ENCODE data around the gene TC2N.

DNA sequence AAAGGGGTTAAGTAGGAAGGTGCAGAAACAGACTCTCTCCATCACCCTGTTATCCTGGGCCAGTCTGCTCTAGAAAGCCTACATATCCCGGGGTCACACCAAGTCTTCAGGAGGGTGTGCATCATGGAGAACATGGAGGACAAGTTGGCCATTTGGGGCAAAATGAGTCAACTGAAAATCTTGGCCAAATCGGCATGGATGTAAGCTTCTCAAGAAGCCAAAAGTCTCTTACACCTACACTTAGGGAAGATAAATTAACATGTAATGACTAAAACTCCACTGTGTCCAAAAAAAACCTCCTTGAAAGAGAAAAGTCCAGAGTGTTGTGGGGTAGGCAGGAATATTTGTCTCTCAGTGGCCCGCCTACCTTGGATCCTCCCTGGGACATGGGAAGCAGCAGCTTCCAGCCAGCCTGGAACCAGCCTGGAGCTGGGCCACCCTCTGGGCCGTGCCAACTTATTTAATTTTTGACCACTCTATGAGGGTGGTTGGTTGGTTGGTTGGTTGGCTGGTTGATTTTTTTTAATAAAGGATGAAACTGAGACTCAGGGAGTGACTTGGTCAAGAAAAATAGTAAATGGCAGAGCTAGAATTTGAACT, 17.9 kb upstream of the TC2N start:
- no peak for TF ChIP-seq POLR2A (IDR thresholded peaks at IDR 0.05; ENCODE audit: low read depth, low read length)
- TF ChIP-seq TAF1 (IDR thresholded peaks at IDR 0.05; ENCODE audit: low read depth, low read length): no peak
- TF ChIP-seq PAX5 (IDR thresholded peaks at IDR 0.05; ENCODE audit: insufficient read depth, low read length, severe bottlenecking): no peak
- no peak for TF ChIP-seq POLR2AphosphoS5 (IDR thresholded peaks at IDR 0.05; ENCODE audit: low read depth, low read length)
- no peak for TF ChIP-seq SPI1 (IDR thresholded peaks at IDR 0.05; ENCODE audit: low read depth, low read length)
- TF ChIP-seq POU2F2 (IDR thresholded peaks at IDR 0.05; ENCODE audit: low read depth, low read length): no peak

All from GM12891 (cell line).